ENCODE measurements around the gene CABP7.

Gene CABP7

DNA sequence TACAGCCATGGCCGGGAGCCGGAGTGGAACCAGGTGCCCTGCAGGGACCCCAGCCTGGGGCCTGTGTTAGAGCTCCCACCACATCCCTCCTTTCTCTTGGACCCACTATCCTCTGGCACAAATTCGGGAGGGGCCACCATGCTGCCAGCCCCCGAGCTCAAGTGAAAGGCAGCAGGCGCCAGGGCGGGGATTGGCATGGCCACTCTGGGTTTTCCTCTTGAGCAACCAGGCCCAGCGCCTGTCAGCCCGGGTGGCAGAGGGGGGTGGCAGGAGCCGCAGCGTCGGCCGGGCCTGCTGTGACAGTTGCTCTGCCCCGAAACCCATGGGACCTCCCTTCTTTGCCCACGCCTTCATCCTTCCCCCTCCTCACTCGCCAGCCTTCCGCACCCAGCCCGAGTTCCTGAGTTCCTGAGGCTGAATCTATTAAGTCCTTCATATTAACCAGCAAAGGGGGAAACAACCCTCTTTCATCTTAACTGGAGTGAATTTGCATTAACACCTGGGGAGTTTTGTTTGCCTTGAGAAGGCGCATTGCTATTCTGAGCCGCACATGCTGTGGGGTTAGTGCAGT lies 16.8 kb upstream of the CABP7 start:
- DNase-seq: peak; percentile 73

DNA sequence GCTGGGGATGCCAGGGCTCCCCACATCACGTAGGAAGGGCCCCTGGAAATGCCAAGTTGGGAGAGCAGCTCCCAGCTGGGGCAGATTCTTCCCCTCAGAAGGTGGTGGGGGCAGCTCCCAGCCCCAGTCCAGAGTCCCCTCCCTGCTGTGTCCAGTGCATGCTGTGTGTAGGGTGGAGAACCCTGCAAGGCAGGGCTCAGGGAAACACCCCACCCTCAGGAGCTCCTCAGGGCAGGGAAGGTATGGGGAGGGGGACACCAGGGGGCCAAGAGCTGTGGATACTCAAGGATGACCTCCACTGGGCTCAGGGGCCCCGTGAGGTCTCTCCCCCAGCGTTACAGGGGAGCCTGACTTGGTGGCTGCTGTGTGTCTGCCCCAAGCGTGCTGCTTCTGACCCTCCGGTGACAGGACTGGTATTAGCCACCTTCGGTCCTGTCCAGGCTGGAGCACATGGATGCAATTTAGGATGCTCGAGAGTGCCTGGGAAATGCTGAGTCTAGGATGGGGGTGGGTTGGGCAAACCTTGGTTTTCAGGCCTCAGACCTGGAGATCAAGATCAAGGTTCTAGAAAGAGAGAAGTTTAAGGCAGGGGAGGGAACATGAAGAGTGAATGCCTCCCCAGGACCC lies 16.1 kb upstream of the CABP7 start:
- no peak for DNase-seq

DNA sequence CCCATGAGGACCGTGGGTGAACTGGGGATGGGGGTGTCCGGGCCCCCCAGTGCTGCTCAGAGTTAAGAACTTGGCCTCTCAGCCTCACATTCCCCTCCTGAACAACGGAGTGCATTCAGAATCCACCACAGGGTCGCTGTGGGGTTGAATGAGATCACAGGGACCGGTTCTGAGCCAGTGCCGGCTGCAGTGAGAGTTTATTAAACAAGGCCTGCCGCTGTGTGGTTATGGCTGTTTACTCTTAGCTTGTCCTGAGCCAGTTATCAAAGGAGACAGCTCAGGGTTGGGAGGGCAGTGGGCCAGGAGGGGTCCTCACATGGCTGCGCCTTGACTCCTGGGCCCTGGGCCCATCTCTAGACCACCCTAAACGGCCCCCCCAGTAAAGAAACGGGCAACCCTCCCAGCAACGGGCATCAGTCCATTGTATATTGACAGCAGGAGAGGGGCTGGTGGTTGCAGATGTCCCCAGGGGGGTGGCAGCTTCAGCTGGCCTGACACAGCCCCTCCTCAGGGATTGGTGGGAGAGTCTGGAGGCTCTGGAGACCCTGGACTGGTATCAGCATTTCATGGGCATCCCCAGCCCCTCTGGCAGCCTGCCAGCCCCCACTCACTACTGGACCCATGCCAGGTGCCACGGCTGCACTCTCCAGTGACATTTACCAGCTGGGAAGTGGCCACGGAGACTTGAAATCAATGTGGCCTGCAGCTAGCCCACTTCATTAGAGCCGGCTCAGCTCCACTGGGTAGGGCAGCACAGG lies 15.1 kb upstream of the CABP7 start:
- DNase-seq: peak; percentile 47

DNA sequence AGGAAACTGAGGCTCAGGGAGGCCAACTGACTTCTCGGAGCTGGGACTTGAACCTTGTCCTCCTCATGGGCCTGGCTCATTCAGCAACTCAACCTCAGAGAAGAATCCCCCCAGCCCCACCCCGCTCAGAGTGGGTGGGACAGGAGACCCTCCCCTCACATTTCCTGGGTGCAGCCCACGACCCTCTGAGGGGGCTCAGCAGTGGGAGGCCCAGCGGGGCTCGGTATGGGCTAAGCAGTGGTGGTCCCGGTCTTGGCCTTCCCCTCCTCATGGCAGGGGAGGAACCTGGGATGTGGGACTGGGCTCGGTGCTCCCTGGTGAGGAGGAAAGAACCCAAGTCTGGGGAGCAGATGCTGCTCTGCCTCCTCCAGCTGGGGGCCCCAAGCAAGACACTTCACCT lies 14.2 kb upstream of the CABP7 start:
- DNase-seq: no peak

DNA sequence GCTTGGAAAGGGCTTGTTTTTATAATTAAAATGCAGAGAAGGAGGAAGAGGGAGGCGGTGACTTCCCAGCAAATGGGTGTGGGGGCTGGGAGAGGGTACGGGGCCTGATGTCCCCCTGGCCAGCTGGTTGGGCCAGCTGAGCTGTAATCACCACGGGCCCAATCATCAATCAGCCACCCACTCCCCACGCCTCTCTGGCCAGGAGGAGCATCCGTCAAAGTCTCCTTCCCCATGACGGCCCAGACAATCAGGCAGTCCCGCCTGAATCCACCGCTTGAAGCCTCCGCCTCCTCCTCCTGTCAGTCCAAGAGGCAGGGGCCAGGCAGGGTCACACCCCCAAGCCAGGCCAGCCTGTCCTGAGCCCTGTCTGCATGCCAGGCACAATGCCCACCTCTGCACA lies 13.3 kb upstream of the CABP7 start:
- DNase-seq: no peak

DNA sequence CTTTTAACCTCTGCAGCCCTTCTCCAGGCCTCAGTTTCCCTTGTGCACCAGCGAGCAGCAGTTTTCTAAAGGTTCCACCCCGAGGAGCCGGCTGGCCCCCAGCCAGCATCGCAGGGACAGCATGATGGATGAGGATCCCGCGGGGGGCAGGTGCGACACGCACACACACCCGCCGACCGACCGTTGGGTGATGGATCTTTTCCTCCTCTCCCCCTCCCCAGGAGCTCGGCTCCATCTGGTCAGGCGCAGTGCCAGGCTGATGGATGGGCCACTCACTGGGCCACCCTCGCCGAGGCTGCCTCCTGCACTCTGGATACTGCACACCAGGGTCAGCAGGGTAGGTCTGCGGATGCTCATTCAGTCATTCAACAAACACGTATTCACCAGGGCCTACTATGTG lies 12.8 kb upstream of the CABP7 start:
- DNase-seq: no peak

DNA sequence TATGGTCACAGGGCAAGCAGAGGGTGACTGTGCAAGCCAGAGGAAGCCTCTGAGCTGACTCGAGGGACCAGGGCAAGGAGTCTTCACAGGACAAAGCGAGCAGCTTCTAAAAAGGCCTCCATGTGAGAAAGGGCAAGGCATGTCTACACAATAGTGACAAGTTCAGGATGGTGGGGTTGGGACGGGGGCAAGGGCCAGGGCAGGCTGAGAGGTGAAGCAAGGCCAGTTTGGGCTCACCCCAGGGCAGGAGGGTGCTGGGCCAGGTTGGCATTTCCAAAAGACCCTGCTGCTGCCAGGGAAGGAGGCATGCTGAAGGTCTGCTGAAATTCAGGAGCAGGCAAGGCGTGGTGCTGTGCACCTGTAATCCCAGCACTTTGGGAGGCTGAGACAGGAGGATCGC lies 12.3 kb upstream of the CABP7 start:
- no peak for DNase-seq

DNA sequence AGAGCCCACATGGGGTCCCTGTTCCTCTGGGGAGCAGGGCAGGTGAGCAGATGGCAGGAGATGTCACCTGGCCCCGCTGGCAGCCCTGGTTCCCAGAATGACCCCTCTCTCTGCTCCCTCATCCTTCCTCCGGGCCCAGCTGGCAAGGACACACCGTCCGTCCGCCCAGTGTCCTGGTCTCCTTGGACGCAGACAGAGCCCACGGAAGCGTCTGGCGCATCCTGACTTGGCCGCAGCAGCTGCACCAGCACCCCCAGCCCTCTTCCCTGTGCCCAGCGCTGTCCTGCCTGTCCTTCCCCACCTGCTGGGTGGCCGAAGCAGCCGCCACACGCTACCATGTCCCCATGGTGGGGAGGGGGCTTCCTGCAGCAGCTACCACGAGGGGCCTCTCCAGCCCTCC lies 9.6 kb upstream of the CABP7 start:
- no peak for DNase-seq

DNA sequence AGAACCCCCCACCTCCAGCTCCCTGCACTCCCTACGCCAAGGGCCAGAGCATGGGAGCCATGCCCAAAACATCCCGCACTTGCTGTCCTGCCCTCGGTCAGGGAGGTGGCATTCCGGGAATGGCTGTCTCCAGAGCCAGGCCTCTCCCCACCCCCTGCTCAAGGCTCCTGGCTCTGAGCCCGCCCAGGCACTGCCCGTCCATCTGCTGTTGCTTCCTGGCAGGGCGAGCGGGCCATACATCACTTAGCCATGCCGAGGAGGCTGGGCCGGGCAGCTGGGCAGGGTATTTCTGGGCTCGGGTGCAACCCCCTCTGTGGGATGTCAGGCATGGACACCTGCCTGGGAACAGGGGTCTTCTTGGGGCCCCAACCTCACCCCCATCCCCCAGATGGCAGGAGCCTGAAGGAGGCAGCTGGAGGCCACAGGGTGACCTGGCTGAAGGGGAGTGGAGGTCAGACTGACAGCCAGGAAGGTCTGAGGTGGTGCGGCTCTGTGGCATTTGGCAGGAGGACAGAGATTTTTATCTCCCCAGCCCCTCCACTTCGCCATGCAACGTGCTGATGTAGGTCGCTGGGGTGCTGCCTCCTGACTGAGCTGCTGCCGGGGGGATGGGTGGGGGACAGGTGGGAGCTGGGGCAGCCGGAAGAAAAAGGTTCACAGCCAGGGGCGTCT lies 8.7 kb upstream of the CABP7 start:
- DNase-seq: peak; percentile 23

DNA sequence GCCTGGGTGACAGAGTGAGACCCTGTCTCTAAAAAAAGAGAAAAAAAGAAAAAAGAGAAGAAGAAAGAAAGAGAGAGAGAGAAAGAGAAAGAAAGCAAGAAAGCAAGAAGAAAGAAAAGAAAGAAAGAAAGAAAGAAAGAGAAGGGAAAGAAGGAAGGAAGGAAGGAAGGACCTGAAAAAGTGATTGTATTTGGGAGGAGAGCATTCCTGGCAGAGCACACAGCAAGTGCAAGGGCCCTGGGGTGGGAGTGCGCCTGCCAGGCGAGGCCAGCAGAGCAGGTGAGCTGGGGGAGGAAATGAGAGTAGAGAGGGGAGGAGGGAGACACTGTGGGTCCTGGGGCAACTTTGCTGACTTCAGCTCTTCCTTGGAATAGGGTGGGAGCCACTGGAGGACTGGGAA lies 7.7 kb upstream of the CABP7 start:
- DNase-seq: no peak

DNA sequence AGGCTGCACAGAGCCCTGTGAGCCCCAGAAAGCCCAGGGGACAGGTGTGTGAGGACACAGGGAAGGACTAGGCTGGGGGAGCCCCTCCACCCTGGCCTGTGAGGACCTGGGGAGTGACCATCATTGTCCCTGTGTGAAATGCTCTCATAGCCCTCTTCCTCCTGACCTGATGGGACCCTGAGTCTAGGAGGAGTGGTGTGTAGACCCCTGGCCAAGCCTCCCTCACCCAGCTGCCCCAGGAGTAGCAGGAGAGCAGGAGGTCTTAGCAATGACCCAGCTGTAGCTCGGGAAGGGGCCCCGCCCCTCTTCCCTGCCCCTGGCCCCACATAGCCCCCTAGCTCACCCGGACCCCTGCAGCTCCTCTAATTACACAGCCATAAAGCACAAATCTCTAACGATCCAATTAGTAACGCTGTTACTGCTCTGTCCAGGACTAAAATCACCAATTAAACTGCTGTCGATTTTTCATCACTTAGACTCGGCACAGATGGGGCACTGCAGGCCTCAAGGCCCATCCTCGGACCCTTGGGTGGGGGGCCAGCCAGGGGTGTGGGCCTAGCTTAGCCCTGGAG lies 6.6 kb upstream of the CABP7 start:
- DNase-seq: no peak

DNA sequence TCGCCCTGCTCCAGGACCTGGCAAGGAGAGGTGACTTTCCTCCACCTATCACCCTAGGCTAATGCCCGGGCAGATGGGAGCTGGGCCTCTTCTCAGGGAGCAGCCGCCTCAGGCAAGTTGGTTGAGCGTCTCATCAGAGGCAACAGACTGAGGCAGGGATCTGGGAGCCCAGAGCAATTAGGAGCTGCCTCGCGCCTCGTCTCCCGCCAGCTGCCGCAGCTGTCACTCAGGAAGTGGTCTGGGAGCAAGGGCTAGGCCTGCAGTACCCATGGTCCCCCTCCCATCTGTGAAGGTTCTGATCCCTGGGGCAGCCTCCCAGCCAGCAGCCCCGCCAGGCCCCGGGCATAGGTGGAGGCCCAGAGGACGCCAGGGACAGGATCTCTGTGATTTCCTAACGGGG lies 4.6 kb upstream of the CABP7 start:
- DNase-seq: no peak

DNA sequence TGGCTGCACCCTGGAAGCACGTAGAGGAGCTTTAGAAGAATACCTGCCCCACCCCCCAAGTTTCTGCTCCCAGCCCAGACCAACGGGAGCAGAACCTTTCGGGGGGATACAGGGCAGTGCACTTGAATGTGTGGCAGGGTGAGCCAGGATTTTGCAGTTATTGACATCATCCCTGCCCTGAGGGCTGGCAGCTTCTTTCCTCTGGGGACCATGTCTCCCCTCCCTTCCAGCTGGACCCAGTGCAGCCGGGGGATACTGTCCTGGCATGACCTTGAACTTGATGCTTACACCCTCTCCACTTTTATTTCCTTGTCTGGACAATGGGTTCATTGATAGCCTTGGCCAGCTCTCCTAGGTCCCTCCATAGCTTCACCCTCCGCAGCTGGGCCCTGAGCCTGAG lies 4.1 kb upstream of the CABP7 start:
- no peak for DNase-seq

DNA sequence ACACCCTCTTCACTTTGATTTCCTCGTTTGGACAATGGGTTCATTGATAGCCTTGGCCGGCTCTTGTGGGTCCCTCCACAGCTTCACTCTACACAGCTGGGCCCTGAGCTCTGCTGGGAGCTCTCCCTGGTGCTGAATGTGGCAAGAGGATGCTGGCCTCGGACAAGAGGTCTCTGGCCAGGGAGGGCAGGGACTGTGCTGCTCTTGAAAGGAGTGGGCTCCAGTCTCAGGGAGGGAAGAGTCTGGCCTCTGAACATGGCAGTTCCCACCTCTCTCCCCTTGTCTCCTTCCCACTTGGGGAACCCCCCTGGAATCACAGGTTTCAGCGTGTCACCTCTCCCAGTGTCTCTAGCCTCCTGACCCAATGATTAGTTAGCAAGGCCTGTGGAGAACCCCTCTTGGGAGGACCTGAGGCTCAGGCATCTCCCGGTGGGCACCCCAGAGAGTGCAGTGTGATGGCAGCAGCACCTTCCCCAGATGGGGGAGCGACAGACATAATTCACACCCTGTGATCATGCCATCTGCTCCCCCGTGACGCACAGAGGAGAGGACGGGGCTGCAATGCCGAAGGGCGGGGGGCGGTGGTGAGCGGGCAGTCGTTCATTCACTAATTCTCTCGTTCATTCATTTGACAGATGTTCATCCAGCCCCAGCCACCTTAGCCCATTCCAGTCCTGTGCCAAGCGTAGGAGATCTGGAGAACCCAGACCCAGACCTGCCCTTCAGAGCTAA lies 2.8 kb upstream of the CABP7 start:
- peak; percentile 89 for DNase-seq

DNA sequence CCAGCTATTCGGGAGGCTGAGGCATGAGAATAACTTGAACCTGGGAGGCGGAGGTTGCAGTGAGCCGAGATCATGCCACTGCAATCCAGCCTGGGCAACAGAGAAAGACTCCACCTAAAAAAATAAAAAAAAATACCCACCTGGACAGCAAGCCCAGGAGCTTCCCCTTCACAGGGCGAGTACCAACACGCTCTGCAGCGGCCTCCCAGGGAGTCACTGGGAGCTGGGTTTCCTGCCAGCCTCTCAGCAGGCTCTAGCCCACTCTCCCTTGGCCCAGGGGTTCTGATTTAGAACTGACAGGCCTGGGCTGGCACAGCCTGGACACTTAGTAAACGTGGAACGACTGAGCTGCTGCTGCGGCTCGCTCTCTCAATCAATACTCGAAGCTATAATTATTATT lies 2.0 kb upstream of the CABP7 start:
- DNase-seq: no peak

DNA sequence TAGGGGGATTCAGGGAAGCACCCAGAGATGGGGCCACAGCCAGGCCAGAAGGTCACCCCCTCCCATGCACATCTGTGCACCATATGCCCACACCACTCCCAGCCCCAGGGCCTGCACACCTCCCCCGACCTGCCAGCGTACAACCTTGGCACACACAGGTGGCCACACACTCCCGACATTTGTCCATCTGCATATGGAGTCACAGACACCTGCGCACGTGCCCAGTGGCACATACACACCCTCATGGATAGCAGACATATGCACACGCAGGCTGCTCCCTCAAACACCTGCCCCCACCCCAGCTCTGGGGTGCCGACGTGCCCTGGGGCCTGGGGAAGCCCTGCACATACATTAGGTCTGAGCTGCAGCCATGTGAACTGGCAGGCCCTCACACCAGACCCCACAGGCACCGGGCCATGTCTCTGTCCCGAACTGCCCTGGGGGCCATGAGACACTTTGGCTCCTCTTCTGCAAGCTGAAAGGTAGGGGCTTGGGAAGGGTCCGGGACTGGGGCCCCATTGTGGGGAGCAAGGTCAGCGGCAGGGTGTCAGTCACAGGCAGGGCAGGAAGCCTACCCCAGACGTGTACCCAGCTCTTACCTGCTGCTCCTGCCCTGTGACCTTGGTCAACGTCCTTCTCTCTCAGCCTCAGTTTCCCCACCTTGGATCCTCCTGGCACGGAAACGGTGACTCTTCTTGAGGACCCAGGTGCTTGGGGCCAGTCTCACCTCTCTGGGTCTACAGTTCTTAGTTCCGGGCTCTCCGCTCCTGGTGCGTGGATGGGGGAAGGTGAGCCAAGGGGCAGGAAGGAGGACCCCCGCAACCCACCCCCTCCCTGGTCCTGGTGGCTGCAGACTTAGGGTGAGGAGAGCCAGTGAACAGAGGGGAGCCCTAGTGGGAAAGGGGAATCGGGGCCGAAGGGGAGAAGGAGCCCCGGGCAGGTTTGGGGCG lies 579 bp upstream of the CABP7 start:
- DNase-seq: no peak

DNA sequence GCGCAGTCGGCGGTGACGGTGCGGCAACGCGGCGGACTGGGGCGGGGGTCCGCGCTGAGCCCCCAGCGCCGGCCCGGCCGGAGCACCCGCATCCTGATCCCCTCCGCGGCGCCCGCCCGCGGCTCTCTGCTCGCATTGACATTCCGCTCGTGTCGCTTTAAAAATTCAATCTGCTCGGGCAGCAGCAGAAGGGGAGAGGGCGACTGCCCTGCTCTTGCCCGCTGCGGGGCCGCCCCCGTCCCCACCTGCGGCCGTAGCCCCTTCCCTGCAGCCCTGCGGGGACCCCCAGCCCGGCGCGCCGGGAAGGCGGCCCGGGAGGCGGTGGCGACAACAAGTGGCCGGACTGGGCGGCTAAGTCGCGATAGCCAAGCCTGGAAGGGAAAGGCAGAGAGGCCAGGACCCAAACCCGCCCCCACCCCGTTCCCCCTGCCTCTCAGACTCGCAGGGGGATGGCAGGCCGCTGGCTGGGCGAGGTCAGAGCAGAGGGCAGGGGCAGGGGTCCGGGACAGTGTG lies 1.1 kb downstream of the CABP7 start:
- peak; percentile 25 for DNase-seq

DNA sequence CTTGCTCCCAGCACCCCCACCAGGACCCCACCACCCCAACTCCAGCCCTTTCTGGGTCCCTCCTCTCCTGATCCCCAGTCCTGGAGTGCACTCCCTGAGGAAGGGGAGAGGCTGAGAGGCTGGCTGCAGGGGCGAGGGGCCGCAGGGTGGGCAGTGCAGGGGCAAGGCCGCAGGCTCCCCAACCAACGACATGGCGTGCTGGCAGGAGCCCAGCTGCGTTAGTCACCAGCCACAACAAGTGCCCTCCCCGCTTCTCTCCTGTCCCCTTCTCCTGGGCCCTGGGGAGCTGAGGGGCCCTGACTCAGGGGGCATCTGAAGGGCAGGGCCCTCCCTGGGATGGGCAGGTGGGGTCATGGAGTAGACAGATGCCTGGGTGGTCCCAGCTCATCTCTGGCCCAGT lies 2.3 kb downstream of the CABP7 start:
- peak; percentile 51 for DNase-seq

DNA sequence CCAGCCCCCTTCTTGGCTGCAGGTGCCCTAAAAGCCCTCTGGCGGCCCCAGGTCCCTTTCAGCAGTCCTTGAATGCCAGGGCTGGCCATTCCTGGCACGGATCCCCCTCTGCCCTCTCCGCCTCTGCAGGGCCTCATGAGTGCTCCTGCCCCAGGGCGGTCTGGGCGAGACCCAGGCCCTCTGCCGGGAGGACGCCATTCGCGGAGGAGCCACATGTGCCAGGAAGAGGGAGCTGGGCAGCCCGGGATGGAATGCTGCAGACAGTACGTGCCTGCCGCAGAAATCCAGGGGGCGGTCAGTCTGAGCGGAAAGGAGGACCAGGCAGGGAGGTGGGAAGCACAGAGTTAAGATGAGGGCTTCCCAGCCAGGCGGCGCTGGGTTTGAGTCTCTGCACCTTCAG lies 2.8 kb downstream of the CABP7 start:
- no peak for DNase-seq

DNA sequence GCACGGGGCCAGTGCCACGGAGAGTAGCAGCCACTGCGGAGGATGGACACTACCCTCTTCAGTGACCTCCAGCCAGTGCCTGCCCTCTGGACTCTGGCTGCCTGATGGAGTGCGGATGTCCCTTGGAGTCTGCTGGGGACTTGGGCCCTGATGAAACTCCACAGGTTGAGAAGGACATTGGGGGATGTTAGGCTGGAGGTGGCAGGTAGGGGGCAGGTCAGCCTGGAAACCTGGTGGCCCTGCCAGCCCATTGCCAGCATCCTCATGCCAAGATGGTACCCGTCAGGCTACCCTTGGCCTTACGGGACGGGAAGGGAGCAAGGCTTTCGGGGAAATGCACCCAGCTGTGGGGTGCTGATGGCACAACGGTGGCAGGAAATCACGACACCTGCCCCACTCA lies 4.0 kb downstream of the CABP7 start:
- DNase-seq: no peak

DNA sequence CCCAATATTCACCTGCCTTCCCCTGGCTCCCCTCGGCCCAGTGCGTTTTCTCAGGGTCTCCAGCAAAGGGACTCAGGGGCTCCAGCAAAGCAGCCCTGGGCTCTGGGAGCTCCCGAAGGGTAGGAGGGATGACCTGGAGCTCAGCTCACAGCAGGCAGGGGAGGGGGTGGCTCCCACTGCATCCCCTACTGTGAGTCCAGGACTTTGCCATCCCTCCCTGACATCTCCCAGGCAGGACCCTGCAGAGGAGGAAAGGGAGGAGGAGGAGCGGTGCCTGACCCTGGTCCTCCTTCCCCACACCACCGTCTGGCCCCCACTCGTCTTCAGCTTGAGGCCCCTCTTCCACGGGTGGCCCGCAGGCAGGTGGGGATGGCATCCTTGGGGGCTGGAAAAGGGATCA lies 5.0 kb downstream of the CABP7 start:
- DNase-seq: no peak

DNA sequence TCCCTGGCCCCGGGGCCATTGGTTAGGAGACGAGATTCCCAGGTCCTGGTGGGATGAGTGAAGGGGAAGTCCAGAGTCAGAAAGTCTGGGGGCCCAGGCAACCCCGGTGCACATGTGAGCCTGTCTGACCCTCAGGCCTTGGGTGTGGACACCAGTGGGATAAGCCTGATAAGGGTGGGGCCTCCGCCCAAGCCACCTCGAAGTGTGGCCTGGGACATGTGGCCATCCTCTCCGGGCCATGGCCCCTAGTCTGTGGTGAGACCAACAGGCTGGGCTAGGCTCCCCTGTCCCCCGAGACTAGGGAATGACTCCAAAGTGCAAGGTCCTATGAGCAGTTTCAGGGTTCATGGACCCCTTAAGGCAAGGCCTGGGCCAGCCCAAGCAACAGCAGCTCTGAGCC lies 6.3 kb downstream of the CABP7 start:
- peak; percentile 64 for DNase-seq
